22Rv1 (cell line): Measurements from ENCODE around the gene TUBGCP3.

Experiments used
- H3K27ac ChIP-seq: fragments of 450-650 bp; 2 replicates; pipeline ENCODE4 v1.5.1; 2017
- ZFX ChIP-seq: fragments of 450-650 bp; IDR thresholded peaks from 2 replicates; pipeline ENCODE4 v1.6.1; 2017; ENCODE audit warnings: antibody characterized with exemption, borderline replicate concordance
- TF ChIP-seq, protein P1 (sequence below): fragments of 450-650 bp; IDR thresholded peaks from 2 replicates; pipeline ENCODE4 v1.5.1; 2017; ENCODE audit warnings: mild to moderate bottlenecking

TUBGCP3 gene

GRCh38 chr13:112522578-112522977, 65.4 kb downstream of the TUBGCP3 start:
- TF ChIP-seq ZFX, result no peak
- TF ChIP-seq, protein P1, sequence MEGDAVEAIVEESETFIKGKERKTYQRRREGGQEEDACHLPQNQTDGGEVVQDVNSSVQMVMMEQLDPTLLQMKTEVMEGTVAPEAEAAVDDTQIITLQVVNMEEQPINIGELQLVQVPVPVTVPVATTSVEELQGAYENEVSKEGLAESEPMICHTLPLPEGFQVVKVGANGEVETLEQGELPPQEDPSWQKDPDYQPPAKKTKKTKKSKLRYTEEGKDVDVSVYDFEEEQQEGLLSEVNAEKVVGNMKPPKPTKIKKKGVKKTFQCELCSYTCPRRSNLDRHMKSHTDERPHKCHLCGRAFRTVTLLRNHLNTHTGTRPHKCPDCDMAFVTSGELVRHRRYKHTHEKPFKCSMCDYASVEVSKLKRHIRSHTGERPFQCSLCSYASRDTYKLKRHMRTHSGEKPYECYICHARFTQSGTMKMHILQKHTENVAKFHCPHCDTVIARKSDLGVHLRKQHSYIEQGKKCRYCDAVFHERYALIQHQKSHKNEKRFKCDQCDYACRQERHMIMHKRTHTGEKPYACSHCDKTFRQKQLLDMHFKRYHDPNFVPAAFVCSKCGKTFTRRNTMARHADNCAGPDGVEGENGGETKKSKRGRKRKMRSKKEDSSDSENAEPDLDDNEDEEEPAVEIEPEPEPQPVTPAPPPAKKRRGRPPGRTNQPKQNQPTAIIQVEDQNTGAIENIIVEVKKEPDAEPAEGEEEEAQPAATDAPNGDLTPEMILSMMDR, result no peak

GRCh38 chr13:112521073-112521685, 66.8 kb downstream of the TUBGCP3 start:
- TF ChIP-seq, protein P1, result no peak
- no peak for TF ChIP-seq ZFX
- no peak overlapping the region for H3K27ac ChIP-seq

More at GRCh38 chr13:112522578-112522977, 65.4 kb downstream of the TUBGCP3 start:
- H3K27ac ChIP-seq, result no peak overlapping the region

DNA sequence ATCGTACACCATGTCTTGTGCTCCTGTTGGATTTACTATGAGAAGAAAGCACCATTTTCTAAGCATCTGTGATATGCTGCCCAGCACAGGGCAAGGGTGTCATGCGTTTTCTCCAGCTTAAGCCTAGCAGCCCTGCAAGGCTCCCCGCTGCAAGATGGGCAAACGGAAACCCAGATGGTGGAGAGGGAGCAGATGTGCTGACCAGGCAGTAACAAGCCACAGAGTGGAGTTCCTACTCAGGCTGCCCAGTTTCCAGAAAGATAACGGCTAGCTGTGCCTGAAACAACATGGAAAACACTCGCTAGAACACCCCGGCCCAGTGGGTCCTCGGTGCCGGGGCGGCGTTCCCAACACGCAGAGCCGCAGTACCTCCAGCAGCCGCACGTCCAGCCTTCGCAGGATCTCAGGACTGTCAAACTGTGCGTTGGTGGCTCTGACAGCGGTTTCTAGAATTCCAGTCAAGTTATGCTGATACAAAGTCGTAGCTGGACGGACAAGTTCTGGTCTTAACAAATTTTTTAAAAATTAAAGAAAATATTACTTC, 68.4 kb downstream of the TUBGCP3 start:
- no peak for TF ChIP-seq ZFX
- TF ChIP-seq, protein P1, result no peak
- H3K27ac ChIP-seq, result no peak overlapping the region

GRCh38 chr13:112516218-112516617, 71.7 kb downstream of the TUBGCP3 start:
- no peak for TF ChIP-seq ZFX
- TF ChIP-seq, protein P1, result no peak

GRCh38 chr13:112513761-112514160, 74.2 kb downstream of the TUBGCP3 start:
- TF ChIP-seq ZFX, result no peak
- H3K27ac ChIP-seq, result no peak overlapping the region

More at GRCh38 chr13:112516218-112516617, 71.7 kb downstream of the TUBGCP3 start:
- no peak overlapping the region for H3K27ac ChIP-seq

DNA sequence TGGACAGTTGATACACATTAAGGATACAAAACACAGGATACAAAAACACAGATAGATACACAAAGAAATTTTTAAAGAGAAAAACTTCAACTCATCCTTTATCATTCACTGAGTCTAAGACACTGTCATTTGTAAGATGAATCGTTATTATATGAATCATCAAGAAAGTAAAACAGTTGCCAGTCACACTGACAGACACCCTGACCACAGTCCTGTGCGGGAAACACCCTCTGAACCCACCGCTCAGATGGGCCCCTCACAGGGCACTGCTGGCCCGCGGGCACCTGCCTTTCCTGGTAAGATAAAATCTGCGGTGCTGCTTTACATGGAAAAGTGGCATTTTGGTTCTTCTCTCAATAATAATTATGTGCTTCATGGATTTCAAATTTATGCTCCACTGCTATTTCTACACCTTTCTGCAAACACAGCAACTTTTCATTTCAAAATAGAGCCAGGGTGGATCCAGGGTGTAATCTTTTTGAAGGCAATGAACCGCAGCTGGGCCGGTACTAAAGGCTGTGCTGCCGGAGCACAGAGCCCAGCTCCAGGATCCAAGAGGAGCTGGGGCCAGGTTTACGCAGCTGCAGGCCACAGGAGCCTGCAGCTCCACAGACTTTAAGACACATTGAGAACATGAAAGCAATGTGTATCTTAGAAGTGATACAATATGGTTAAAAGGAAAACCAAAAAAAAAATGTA, 76.8 kb downstream of the TUBGCP3 start:
- H3K27ac ChIP-seq, result no peak overlapping the region
- TF ChIP-seq ZFX, result no peak
- TF ChIP-seq, protein P1, result no peak

- H3K27ac ChIP-seq, result no peak overlapping the region
- TF ChIP-seq, protein P1, result peak; percentile 68
- no peak for TF ChIP-seq ZFX
Measured at GRCh38 chr13:112510002-112510780, 77.8 kb downstream of the TUBGCP3 start.
